Measurements from ENCODE around the gene PLSCR2.
"Not testable (repeated sequence)": the region's sequence is repeated elsewhere in the genome, so short reads cannot be mapped to it uniquely, and the experiment has no call there.

DNA sequence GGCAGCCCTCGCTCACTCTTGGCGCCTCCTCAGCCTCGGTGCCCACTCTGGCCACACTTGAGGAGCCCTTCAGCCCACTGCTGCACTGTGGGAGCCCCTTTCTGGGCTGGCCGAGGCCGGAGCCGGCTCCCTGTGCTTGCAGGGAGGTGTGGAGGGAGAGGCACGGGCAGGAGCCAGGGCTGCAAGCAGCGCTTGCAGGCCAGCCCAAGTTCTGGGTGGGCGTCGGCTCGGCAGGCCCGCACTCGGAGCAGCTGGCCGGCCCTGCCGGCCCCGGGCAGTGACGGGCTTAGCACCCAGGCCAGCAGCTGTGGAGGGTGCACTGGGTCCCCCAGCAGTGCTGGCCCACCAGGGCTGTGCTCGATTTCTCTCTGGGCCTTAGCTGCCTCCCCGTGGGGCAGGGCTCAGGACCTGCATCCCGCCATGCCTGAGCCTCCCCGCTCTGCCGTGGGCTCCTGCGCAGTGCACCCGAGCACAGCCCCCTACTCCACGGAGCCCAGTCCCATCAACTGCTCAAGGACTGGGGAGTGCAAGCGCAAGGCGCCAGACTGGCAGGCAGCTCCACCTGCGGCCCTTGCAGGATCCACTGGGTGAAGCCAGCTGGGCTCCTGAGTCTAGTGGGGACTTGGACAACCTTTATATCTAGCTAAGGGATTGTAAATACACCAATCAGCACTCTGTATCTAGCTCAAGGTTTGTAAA lies 27.9 kb upstream of the PLSCR2 start:
- not testable (repeated sequence) for TF ChIP-seq CTCF (conservative IDR thresholded peaks at IDR 0.05 in 1 of 2, IDR thresholded peaks at IDR 0.05 in 1 of 2; ENCODE audit: extremely low read depth in 1 of 2, insufficient read depth in 1 of 2, low read depth in 1 of 2, low read length in 2 of 2); EZH2 (IDR thresholded peaks at IDR 0.05; ENCODE audit: borderline replicate concordance, low read length)
